Chondrocyte (in vitro differentiated cells): ENCODE data around the gene PTEN. TPM values are rescaled to one million over a fixed set of nuclear protein-coding genes. Genes with fewer than 3 reads are reported as not detected.

ENCODE experiments used
- DNase-seq: peaks from one replicate; pipeline ENCODE4 v3.0.0; 2021; ENCODE audit warnings: mixed read lengths, low spot score
- H3K27ac Mint-ChIP-seq: one replicate; pipeline ENCODE4 v1.8.0; 2021; ENCODE audit warnings: mild to moderate bottlenecking, moderate library complexity, mixed read lengths; ENCODE audit not compliant: unreplicated experiment
- H3K27me3 Mint-ChIP-seq: 2 replicates; pipeline ENCODE4 v1.8.0; 2021; ENCODE audit warnings: low read depth, mixed read lengths
- H3K36me3 Mint-ChIP-seq: 2 replicates; pipeline ENCODE4 v1.8.0; 2021; ENCODE audit warnings: low read depth, mixed read lengths
- H3K4me1 Mint-ChIP-seq: 2 replicates; pipeline ENCODE4 v1.8.0; 2021; ENCODE audit warnings: low read depth, mild to moderate bottlenecking, mixed read lengths
- H3K4me3 Mint-ChIP-seq: one replicate; pipeline ENCODE4 v1.8.0; 2021; ENCODE audit warnings: mild to moderate bottlenecking, moderate library complexity, mixed read lengths; ENCODE audit not compliant: unreplicated experiment
- H3K9me3 Mint-ChIP-seq: 2 replicates; pipeline ENCODE4 v1.8.0; 2021; ENCODE audit warnings: low read depth, mixed read lengths
- CTCF ChIP-seq: fragments of 200-600 bp; sonication (generic); IDR thresholded peaks from 2 replicates; pipeline ENCODE4 v1.5.0; 2021; ENCODE audit warnings: antibody characterized with exemption, mild to moderate bottlenecking, moderate library complexity
- total RNA-seq: library from RNA; stranded (reverse); gene quantifications from 3 replicates; pipeline ENCODE4 v1.2.1, GENCODE V29; 2021

PTEN gene
- total RNA-seq, 1 donor from 2014 or later, result 85.4 TPM

GRCh38 chr10:88017781-88018180, 154.4 kb downstream of the PTEN start:
- no peaks in the 10 kb centered on the region for H3K9me3 Mint-ChIP-seq

DNA sequence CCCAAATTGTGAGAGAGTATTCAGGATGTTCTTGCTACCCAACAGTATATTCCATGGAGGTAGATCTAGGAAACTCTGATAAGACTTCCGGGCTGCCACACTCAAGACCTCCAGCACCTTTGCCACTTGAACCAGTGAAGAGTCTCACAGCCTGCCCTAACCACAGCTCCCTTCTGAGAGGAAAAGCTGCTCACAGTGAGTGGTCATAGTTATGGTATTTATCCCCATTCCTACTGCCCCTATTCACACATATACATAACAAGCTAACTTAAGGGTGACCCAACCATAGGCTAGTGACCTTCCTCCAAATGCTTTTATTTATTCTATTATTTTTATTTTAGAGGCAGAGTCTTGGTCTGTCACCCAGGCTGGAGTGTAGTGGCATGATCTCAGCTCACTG, 156.3 kb downstream of the PTEN start:
- Mint-ChIP-seq H3K27ac (no peak overlapping the region), H3K9me3 (peaks cover 6% of the 10 kb centered on the region), H3K4me1 (peaks cover 10% of the 10 kb centered on the region), H3K4me3 (no peak overlapping the region), H3K36me3 (no peaks in the 10 kb centered on the region), H3K27me3 (no peaks in the 10 kb centered on the region)
- no peak for TF ChIP-seq CTCF
- no peak for DNase-seq

More at GRCh38 chr10:88017781-88018180, 154.4 kb downstream of the PTEN start:
- Mint-ChIP-seq H3K27me3 (no peaks in the 10 kb centered on the region), H3K36me3 (no peaks in the 10 kb centered on the region), H3K4me3 (no peak overlapping the region), H3K27ac (no peak overlapping the region), H3K4me1 (peaks cover 4% of the 10 kb centered on the region)
- DNase-seq, result no peak
- no peak for TF ChIP-seq CTCF

Other genes with a start within 250 kb of the PTEN start
- 61.5 to 71.6 TPM (median 66.2 TPM) in 3 replicates for gene PAPSS2, start 203.7 kb upstream of the PTEN start, total RNA-seq
- gene ATAD1, start 45.4 kb upstream of the PTEN start, total RNA-seq, result 50.6 to 55.3 TPM (median 54.9 TPM) in 3 replicates
- gene KLLN, start 92 bp upstream of the PTEN start, total RNA-seq, result 0.62 to 0.82 TPM (median 0.72 TPM) in 3 replicates